Liver (tissue), 3 donors: ENCODE measurements around the gene FAM181A.

Source experiments
- GABPA ChIP-seq, 2 donors: IDR thresholded peaks in 1 of 2; conservative IDR thresholded peaks in 1 of 2; 2 replicates each; pipeline ENCODE4 v1.6.1; 2016; ENCODE audit warnings: antibody characterized with exemption in 2 of 2, mild to moderate bottlenecking in 1 of 2, moderate library complexity in 1 of 2
- RAD21 ChIP-seq, 2 donors: IDR thresholded peaks; 2 replicates each; pipeline ENCODE4 v1.6.1; 2016; ENCODE audit warnings: antibody characterized with exemption in 2 of 2, mild to moderate bottlenecking in 2 of 2
- TAF1 ChIP-seq: conservative IDR thresholded peaks from 2 replicates; pipeline ENCODE4 v1.6.1; 2016; ENCODE audit warnings: antibody characterized with exemption, mild to moderate bottlenecking
- TF ChIP-seq, protein P1 (sequence below): IDR thresholded peaks from 2 replicates; pipeline ENCODE4 v1.6.1; 2016; ENCODE audit warnings: antibody characterized with exemption
- TF ChIP-seq, protein P2 (sequence below): fragments of 150-350 bp; IDR thresholded peaks from 2 replicates; pipeline ENCODE4 v1.5.1; 2017; ENCODE audit warnings: improper control_type of control experiment, low read depth, low read length; ENCODE audit not compliant: missing input control
- TF ChIP-seq, protein P3 (sequence below): IDR thresholded peaks from 2 replicates; pipeline ENCODE4 v1.6.1; 2016; ENCODE audit warnings: antibody characterized with exemption
- donor health status: healthy.
- donor health status: healthy.

DNA sequence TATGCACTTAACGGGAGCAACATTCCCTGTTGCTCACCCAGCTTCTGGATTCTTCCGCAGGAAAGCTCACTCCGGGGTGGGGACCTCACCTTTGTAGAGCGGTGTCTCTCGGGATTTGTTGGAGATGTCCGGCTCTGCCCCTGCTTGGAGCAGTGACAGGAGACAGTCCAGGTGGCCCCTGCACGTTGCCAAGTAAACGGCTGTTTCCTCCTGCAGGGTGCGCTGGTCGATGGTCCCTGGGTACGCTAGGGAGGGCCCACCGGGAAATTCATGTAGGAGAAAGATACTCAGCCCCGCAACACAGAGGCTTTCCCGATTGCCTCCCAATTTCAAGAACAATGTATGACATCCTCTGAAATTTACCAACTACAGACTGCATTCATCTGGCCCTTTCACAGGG is 26.1 kb downstream of the FAM181A start:
- no peak for TF ChIP-seq RAD21 (IDR thresholded peaks at IDR 0.05)
- no peak for TF ChIP-seq GABPA (IDR thresholded peaks at IDR 0.05 in 1 of 2, conservative IDR thresholded peaks at IDR 0.05 in 1 of 2)
- TF ChIP-seq, protein P1, sequence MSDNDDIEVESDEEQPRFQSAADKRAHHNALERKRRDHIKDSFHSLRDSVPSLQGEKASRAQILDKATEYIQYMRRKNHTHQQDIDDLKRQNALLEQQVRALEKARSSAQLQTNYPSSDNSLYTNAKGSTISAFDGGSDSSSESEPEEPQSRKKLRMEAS = no peak
- TF ChIP-seq, protein P2, sequence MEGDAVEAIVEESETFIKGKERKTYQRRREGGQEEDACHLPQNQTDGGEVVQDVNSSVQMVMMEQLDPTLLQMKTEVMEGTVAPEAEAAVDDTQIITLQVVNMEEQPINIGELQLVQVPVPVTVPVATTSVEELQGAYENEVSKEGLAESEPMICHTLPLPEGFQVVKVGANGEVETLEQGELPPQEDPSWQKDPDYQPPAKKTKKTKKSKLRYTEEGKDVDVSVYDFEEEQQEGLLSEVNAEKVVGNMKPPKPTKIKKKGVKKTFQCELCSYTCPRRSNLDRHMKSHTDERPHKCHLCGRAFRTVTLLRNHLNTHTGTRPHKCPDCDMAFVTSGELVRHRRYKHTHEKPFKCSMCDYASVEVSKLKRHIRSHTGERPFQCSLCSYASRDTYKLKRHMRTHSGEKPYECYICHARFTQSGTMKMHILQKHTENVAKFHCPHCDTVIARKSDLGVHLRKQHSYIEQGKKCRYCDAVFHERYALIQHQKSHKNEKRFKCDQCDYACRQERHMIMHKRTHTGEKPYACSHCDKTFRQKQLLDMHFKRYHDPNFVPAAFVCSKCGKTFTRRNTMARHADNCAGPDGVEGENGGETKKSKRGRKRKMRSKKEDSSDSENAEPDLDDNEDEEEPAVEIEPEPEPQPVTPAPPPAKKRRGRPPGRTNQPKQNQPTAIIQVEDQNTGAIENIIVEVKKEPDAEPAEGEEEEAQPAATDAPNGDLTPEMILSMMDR = no peak
- TF ChIP-seq TAF1 = no peak
- TF ChIP-seq, protein P3, sequence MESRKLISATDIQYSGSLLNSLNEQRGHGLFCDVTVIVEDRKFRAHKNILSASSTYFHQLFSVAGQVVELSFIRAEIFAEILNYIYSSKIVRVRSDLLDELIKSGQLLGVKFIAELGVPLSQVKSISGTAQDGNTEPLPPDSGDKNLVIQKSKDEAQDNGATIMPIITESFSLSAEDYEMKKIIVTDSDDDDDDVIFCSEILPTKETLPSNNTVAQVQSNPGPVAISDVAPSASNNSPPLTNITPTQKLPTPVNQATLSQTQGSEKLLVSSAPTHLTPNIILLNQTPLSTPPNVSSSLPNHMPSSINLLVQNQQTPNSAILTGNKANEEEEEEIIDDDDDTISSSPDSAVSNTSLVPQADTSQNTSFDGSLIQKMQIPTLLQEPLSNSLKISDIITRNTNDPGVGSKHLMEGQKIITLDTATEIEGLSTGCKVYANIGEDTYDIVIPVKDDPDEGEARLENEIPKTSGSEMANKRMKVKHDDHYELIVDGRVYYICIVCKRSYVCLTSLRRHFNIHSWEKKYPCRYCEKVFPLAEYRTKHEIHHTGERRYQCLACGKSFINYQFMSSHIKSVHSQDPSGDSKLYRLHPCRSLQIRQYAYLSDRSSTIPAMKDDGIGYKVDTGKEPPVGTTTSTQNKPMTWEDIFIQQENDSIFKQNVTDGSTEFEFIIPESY = no peak
